ENCODE measurements around the gene MSI2.

Gene MSI2

DNA sequence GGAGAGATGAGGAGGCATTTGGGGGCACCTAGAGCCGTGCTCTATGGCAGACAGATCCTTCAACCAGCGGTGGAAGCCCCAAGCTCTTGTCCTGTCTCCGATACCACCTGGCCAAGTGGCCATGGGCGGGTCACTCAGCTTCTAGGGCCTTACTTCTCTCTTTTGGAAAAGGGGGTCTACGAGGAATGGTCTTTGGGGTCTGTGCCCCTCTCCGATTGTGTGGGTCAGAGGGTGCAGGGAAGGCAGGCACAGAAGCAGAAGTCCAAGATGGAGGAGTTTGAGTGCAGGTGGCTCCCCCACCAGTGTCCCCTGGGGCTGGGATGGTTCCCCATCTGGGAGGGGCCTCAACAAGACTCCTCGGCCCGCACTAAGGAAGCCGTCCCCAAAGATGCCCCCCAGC is 372.1 kb downstream of the MSI2 start:
- Histone ChIP-seq H3K27ac (ENCODE audit: low read depth, low read length, poor library complexity, severe bottlenecking) (peak overlapping the region; percentile 58), H2AFZ (ENCODE audit: low read length) (no peak overlapping the region), H3F3A (ENCODE audit: insufficient read depth, low read length) (no peaks in the 10 kb centered on the region), H3K4me1 (ENCODE audit: insufficient read depth, low read length, severe bottlenecking) (peaks cover 30% of the 10 kb centered on the region), H3K9me3 (ENCODE audit: low read length) (no peaks in the 10 kb centered on the region), H3K4me2 (ENCODE audit: low read length) (no peak overlapping the region), H3K9ac (ENCODE audit: low read length) (no peak overlapping the region), H4K20me1 (ENCODE audit: insufficient read depth, low read length) (no peaks in the 10 kb centered on the region), H3K4me3 (ENCODE audit: low read depth, low read length, poor library complexity, severe bottlenecking) (no peak overlapping the region), H3K27me3 (ENCODE audit: insufficient read depth, low read length) (no peaks in the 10 kb centered on the region), H3K79me2 (ENCODE audit: insufficient read depth, low read length) (no peaks in the 10 kb centered on the region), H3K9me2 (ENCODE audit: low read depth, low read length) (no peaks in the 10 kb centered on the region), H3K36me3 (ENCODE audit: insufficient read depth, low read length) (peaks cover 86% of the 10 kb centered on the region)
- no peak for TF ChIP-seq CTCF (IDR thresholded peaks at IDR 0.05; ENCODE audit: low read length)
- TF ChIP-seq EZH2 (IDR thresholded peaks at IDR 0.05; ENCODE audit: borderline replicate concordance, low read length) = no peak

DNA sequence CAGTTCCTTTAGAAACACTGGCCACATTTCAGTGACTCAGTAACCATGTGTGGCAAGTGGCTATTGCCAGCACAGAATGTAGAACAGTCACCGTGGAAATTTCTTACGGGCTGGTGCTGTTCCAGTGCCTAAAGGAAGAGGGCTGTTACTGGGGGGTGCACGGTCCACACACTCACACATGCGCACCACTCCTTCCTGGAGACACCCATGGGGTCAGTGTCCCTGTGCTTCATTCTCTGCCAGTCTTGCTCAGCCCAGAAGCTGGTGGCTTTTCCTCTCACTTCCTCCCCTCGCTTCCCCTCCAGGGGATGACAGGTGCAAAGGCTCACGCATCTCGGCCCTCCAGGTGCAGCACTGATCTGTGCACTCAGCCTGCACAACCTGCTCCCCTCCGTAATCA is 373.1 kb downstream of the MSI2 start:
- Histone ChIP-seq H3K79me2 (ENCODE audit: insufficient read depth, low read length) (no peaks in the 10 kb centered on the region), H3K4me1 (ENCODE audit: insufficient read depth, low read length, severe bottlenecking) (peaks cover 20% of the 10 kb centered on the region), H3K4me3 (ENCODE audit: low read depth, low read length, poor library complexity, severe bottlenecking) (no peak overlapping the region), H3K9me3 (ENCODE audit: low read length) (no peaks in the 10 kb centered on the region), H3K9ac (ENCODE audit: low read length) (no peak overlapping the region), H4K20me1 (ENCODE audit: insufficient read depth, low read length) (no peaks in the 10 kb centered on the region), H3K36me3 (ENCODE audit: insufficient read depth, low read length) (peaks cover 90% of the 10 kb centered on the region), H3K27me3 (ENCODE audit: insufficient read depth, low read length) (no peaks in the 10 kb centered on the region), H3F3A (ENCODE audit: insufficient read depth, low read length) (no peaks in the 10 kb centered on the region), H3K27ac (ENCODE audit: low read depth, low read length, poor library complexity, severe bottlenecking) (peak overlapping the region; percentile 58), H3K4me2 (ENCODE audit: low read length) (no peak overlapping the region), H3K9me2 (ENCODE audit: low read depth, low read length) (no peaks in the 10 kb centered on the region), H2AFZ (ENCODE audit: low read length) (no peak overlapping the region)
- TF ChIP-seq EZH2 (IDR thresholded peaks at IDR 0.05; ENCODE audit: borderline replicate concordance, low read length) = no peak
- no peak for TF ChIP-seq CTCF (IDR thresholded peaks at IDR 0.05; ENCODE audit: low read length)

- H3K27ac ChIP-seq (ENCODE audit: low read depth, low read length, poor library complexity, severe bottlenecking) = peak overlapping the region; percentile 58
- H3K27me3 ChIP-seq (ENCODE audit: insufficient read depth, low read length) = no peaks in the 10 kb centered on the region
- no peak for TF ChIP-seq EZH2 (IDR thresholded peaks at IDR 0.05; ENCODE audit: borderline replicate concordance, low read length)
- TF ChIP-seq CTCF (IDR thresholded peaks at IDR 0.05; ENCODE audit: low read length) = no peak
- H3K4me2 ChIP-seq (ENCODE audit: low read length) = no peak overlapping the region
- H3K9me2 ChIP-seq (ENCODE audit: low read depth, low read length) = no peaks in the 10 kb centered on the region
- no peaks in the 10 kb centered on the region for H4K20me1 ChIP-seq (ENCODE audit: insufficient read depth, low read length)
- no peaks in the 10 kb centered on the region for H3K9me3 ChIP-seq (ENCODE audit: low read length)
- H3K79me2 ChIP-seq (ENCODE audit: insufficient read depth, low read length) = no peaks in the 10 kb centered on the region
- H3K36me3 ChIP-seq (ENCODE audit: insufficient read depth, low read length) = peaks cover 90% of the 10 kb centered on the region
- no peak overlapping the region for H3K9ac ChIP-seq (ENCODE audit: low read length)
- peaks cover 23% of the 10 kb centered on the region for H3K4me1 ChIP-seq (ENCODE audit: insufficient read depth, low read length, severe bottlenecking)
- H2AFZ ChIP-seq (ENCODE audit: low read length) = no peak overlapping the region
- no peaks in the 10 kb centered on the region for H3F3A ChIP-seq (ENCODE audit: insufficient read depth, low read length)
- no peak overlapping the region for H3K4me3 ChIP-seq (ENCODE audit: low read depth, low read length, poor library complexity, severe bottlenecking)
Measured at GRCh38 chr17:57629886-57630285, 373.6 kb downstream of the MSI2 start.
